Esophagus squamous epithelium (tissue), 5 donors: ENCODE measurements around the gene APOBEC3G. TPM values are rescaled to one million over a fixed set of nuclear protein-coding genes. Genes with fewer than 3 reads are reported as not detected.
"Not testable (repeated sequence)": the region's sequence is repeated elsewhere in the genome, so short reads cannot be mapped to it uniquely, and the experiment has no call there.

Source experiments
- DNase-seq: peaks from one replicate; lab custom pipeline; 2025; lab: John Stamatoyannopoulos, UW
- H3K27ac ChIP-seq, 4 donors: fragments of 200-600 bp; sonication (generic); one replicate each; pipeline ENCODE4 v1.5.1; 2016 to 2019; ENCODE audit warnings: mild to moderate bottlenecking in 1 of 4
- H3K27me3 ChIP-seq, 4 donors: fragments of 200-600 bp; sonication (generic); 1 replicate in 3 of 4; 2 replicates in 1 of 4; pipeline versions ENCODE4 v1.5.1 to v1.6.0; 2017 to 2021; ENCODE audit warnings: antibody characterized with exemption in 1 of 4
- H3K36me3 ChIP-seq, 3 donors: fragments of 200-600 bp; sonication (generic); one replicate each; pipeline ENCODE4 v1.5.1; 2016 to 2019
- H3K4me1 ChIP-seq, 3 donors: fragments of 200-600 bp; sonication (generic); one replicate each; pipeline ENCODE4 v1.5.1; 2017 to 2019
- H3K4me3 ChIP-seq, 4 donors: fragments of 200-600 bp; sonication (generic); 1 replicate in 3 of 4; 2 replicates in 1 of 4; pipeline ENCODE4 v1.5.1; 2016 to 2019; ENCODE audit warnings: mild to moderate bottlenecking in 2 of 4, moderate library complexity in 1 of 4
- H3K9me3 ChIP-seq, 3 donors: fragments of 200-600 bp; sonication (generic); one replicate each; pipeline ENCODE4 v1.5.1; 2016 to 2019
- POLR2A ChIP-seq, 4 donors: fragments of 450-650 bp; IDR thresholded peaks; one replicate each; pipeline ENCODE4 v1.6.1; 2017; ENCODE audit warnings: antibody characterized with exemption in 4 of 4, mild to moderate bottlenecking in 4 of 4, moderate library complexity in 3 of 4
- WGBS, 2 donors: methylation state at CpG; one replicate each; pipeline ENCODE4 v1.1.5; 2018; 5-methylcytosine and 5-hydroxymethylcytosine counted together
- intact Hi-C: fragments of 100-400 bp; cut with DNase I; formaldehyde crosslinking; loops from one replicate; pipeline ENCODE4 v1.15.0; 2022
- total RNA-seq, 4 donors: library from RNA; depleted of rRNA; stranded (reverse); fragments of >200 nt; gene quantifications; one replicate each; pipeline ENCODE4 v1.1.0, GENCODE V29; 2016
- TF ChIP-seq, protein P1 (sequence below), 6 experiments: fragments of 450-650 bp in 4 of 6; fragments of 200-600 bp in 2 of 6; sonication (generic) in 2 of 6; IDR thresholded peaks; one replicate each; pipeline ENCODE4 v1.5.1; 2016 to 2019; ENCODE audit warnings: antibody characterized with exemption in 6 of 6, mild to moderate bottlenecking in 4 of 6, moderate library complexity in 4 of 6
- donor health status: DM: yes; HTN: yes; CAD: no.

APOBEC3G gene
- total RNA-seq, 4 donors from 2014 or later = 0.91 to 12.1 (median 6.5) TPM

DNA sequence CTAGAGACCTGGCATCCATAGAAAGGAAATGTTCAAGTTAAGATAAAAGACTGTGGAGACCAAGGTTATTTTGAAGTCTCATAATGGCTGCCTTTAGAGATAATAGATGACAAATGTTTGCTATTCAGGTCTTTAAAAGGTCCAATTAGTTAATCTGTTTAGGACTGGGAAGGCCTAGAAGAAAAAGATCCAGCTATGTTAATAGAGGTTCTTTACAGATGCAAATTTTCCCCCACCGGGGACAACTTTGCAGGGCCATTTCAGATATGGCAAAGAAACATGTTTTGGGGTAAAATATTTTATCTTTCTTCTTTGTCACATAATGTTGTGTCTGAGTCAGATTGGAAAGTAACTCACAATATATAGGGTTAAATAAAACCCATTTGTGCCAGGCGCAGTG is 3.1 kb upstream of the APOBEC3G start:
- Histone ChIP-seq H3K36me3 (no peaks in the 10 kb centered on the region), H3K27me3 (no peaks in the 10 kb centered on the region), H3K4me1 (peaks cover 8 to 11% (median 10%) of the 10 kb centered on the region in 3 donors), H3K9me3 (no peaks in the 10 kb centered on the region), H3K27ac (no peak overlapping the region), H3K4me3 (no peak overlapping the region)
- TF ChIP-seq POLR2A (IDR thresholded peaks at IDR 0.05) = no peak
- TF ChIP-seq, protein P1, sequence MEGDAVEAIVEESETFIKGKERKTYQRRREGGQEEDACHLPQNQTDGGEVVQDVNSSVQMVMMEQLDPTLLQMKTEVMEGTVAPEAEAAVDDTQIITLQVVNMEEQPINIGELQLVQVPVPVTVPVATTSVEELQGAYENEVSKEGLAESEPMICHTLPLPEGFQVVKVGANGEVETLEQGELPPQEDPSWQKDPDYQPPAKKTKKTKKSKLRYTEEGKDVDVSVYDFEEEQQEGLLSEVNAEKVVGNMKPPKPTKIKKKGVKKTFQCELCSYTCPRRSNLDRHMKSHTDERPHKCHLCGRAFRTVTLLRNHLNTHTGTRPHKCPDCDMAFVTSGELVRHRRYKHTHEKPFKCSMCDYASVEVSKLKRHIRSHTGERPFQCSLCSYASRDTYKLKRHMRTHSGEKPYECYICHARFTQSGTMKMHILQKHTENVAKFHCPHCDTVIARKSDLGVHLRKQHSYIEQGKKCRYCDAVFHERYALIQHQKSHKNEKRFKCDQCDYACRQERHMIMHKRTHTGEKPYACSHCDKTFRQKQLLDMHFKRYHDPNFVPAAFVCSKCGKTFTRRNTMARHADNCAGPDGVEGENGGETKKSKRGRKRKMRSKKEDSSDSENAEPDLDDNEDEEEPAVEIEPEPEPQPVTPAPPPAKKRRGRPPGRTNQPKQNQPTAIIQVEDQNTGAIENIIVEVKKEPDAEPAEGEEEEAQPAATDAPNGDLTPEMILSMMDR (IDR thresholded peaks at IDR 0.05) = no peak
- DNase-seq = no peak
- intact Hi-C loops = no loop called here
- WGBS, 2 donors = 50 to 59% methylated on average over 2 of the region's 2 CpGs

DNA sequence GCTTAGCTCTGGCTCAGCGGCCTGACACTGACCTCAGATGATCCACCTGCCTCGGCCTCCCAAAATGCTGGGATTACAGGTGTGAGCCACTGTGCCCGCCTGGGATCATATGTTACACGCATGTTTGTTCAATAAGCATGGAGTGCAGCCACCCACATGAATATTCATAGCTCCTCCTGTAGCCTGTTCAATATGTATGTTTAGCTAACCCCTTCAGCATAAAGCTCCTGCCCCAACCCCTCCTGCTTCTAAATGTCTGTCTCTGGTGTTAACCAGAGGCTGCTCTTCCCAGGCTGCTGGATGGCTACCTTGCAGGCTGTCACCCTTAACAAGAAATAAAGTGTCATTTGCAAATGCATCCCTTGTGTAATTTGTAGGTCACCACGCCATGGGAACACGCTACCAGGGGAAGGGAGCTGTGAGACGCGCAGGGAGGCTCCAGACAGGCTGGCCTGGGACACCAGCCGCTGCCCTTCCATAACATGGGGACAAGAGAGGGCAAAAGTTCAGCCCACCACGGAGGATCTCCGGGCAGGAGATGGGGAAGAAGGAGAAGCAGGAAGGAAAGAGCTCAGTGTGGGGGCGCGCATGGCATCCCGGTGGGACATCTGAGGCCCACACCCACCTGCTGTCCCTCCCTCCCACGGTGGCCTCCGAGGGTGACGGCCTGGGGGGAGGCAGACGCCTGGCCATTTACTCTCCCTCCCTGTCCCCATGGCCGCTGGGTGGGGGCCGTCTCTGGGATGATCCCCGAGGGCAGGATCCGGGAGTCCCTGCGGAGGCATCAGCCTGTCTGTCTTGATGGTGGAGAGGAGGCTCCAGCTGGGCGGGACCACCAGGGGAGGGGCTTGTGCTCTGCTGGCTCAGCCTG is 685 bp upstream of the APOBEC3G start:
- H3K4me1 ChIP-seq = peaks cover 8 to 11% (median 10%) of the 10 kb centered on the region in 3 donors
- H3K36me3 ChIP-seq = peaks cover 0 to 14% (median 0%) of the 10 kb centered on the region in 3 donors
- WGBS, 2 donors = 41 to 70% methylated on average over 4 to 8 of the region's 24 CpGs
- DNase-seq, H3K9me3 ChIP-seq, H3K27me3 ChIP-seq, intact Hi-C loops: not testable (repeated sequence)
- peak overlapping the region in 3 of 4 donors; percentile 52 to 65 (median 53) for H3K4me3 ChIP-seq
- peak overlapping the region in 3 of 4 donors; percentile 42 to 72 (median 54) for H3K27ac ChIP-seq

DNA sequence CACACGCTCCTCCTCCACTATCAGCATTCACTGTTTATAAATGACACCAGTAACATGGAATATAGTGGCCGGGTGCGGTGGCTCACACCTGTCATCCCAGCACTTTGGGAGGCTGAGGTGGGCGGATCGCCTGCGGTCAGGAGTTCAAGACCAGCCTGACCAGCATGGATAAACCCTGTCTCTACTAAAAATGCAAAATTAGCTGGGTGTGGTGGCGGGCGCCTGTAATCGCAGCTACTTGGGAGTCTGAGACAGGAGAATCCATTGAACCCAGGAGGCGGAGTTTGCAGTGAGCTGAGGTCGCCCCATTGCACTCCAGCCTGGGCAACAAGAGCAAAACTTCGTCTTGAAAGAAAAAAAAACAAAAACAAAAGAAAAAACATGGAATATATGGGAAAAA is 837 bp downstream of the APOBEC3G start:
- H3K9me3 ChIP-seq, DNase-seq, H3K27me3 ChIP-seq, intact Hi-C loops: not testable (repeated sequence)
- WGBS, 2 donors = 88 to 93% methylated on average over 7 to 12 of the region's 12 CpGs
- Histone ChIP-seq H3K4me1 (peaks cover 8 to 18% (median 10%) of the 10 kb centered on the region in 3 donors), H3K4me3 (peak overlapping the region in 3 of 4 donors; percentile 52 to 65 (median 53)), H3K36me3 (peaks cover 0 to 23% (median 0%) of the 10 kb centered on the region in 3 donors), H3K27ac (peak overlapping the region in 2 of 4 donors; percentile 85)

DNA sequence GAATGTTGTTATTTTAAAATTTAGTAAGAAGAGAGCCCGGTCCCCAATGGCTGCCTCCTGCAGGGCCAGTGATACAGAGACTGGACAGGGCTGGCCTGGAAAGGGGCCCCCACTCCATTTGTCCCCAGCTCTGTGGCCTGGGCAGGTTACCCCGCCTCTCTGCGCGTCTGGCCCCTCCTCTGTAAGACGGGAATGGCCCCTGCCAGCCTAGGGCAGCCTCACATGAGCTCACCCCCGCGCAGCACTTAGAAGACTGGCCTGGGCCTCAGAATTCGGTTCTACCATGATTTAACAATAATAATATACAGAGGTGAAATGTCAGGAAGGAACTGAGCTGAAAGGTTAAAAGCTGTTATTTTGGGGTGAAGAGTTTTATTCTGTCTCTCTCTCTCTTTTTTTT is 1.3 kb downstream of the APOBEC3G start:
- peaks cover 8 to 22% (median 10%) of the 10 kb centered on the region in 3 donors for H3K4me1 ChIP-seq
- H3K4me3 ChIP-seq = peak overlapping the region in 1 of 4 donors; percentile 53
- DNase-seq = no peak
- intact Hi-C loops = no loop called here
- WGBS, 2 donors = 90 to 99% methylated on average over 5 to 6 of the region's 8 CpGs
- peak overlapping the region in 1 of 4 donors; percentile 85 for H3K27ac ChIP-seq
- TF ChIP-seq, protein P1 (IDR thresholded peaks at IDR 0.05) = no peak
- TF ChIP-seq POLR2A (IDR thresholded peaks at IDR 0.05) = no peak
- no peaks in the 10 kb centered on the region for H3K27me3 ChIP-seq
- peaks cover 0 to 23% (median 0%) of the 10 kb centered on the region in 3 donors for H3K36me3 ChIP-seq
- no peaks in the 10 kb centered on the region for H3K9me3 ChIP-seq

DNA sequence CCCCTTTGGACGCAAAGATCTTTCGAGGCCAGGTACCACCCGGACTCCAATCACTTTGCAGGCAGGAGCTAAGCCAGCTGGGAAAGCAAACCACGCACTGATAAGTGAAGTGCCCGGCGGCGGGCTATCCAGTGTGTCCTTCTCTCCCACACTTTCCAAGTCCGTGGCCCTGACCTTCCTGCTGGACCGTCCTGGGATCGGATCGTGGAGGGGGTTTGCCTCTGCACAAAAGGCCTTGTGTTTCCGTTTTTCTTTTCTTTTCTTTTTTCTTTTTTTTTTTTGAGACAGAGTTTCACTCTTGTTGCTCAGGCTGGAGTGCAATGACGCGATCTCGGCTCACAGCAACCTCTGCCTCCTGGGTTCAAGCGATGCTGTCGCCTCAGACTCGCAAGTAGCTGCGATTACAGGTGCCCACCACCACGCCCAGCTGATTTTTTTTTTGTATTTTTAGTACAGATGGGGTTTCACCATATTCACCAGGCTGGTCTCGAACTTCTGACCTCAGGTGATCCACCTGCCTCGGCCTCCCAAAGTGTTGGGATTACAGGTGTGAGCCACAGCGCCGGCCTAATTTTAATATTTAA is 2.1 kb downstream of the APOBEC3G start:
- Histone ChIP-seq H3K4me1 (peaks cover 8 to 22% (median 10%) of the 10 kb centered on the region in 3 donors), H3K36me3 (peaks cover 0 to 23% (median 0%) of the 10 kb centered on the region in 3 donors)
- intact Hi-C loops, H3K27ac ChIP-seq, H3K9me3 ChIP-seq, DNase-seq, H3K27me3 ChIP-seq, H3K4me3 ChIP-seq: not testable (repeated sequence)
- WGBS, 2 donors = 83 to 92% methylated on average over 23 to 24 of the region's 24 CpGs

DNA sequence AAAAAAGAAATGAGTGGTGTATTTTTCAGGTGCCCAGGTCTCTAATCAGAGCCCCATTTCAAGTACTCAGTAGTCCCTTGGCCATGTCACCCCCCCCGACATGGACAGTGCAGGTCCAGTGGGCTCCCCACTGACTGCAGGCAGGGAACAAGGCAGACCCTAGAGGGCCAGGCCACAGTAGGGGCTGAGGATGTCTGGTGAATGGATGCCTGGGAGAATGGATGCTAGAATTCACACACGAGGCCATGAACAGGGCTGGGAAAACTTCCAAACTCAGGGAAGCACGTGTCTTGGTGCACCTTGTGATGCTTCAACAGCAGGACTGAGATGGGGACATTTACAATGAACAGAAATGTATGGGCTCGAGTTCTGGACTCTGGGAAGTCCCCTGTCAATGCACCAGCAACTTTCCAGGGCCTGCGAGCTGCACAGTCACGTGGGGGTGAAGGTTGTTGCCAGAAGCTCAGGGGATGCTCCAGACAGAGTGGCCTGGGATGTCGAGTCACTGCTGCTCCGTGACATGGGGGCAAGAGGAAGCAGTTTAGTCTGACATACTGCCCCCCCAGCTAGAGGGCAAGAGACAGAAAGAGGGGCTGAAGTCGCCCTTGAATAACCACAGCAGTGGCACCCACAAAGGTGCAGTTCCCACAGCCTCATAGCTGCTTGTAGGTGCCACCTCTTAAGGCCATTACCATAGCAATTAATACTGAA is 3.1 kb downstream of the APOBEC3G start:
- intact Hi-C loops = no loop called here
- peaks cover 0 to 23% (median 0%) of the 10 kb centered on the region in 3 donors for H3K36me3 ChIP-seq
- no peak overlapping the region for H3K4me3 ChIP-seq
- H3K4me1 ChIP-seq = peaks cover 8 to 22% (median 10%) of the 10 kb centered on the region in 3 donors
- no peaks in the 10 kb centered on the region for H3K27me3 ChIP-seq
- WGBS, 2 donors = 69 to 87% methylated on average over 6 of the region's 9 CpGs
- no peak for DNase-seq
- no peak overlapping the region for H3K27ac ChIP-seq
- TF ChIP-seq POLR2A (IDR thresholded peaks at IDR 0.05) = no peak
- TF ChIP-seq, protein P1 (IDR thresholded peaks at IDR 0.05) = no peak
- no peaks in the 10 kb centered on the region for H3K9me3 ChIP-seq
